GM21515 (cell line): Measurements from ENCODE around the gene MRPS34.

Experiments
- ATAC-seq: cut with Tn5 transposase; IDR thresholded peaks from one replicate; pipeline ENCODE4 v1.9.1; 2021; ENCODE audit not compliant: unreplicated experiment

MRPS34 gene

GRCh38 chr16:1782408-1783264, 9.7 kb upstream of the MRPS34 start, which contains the start of the genes NUBP2 and SPSB3:
Gene NUBP2 (plus strand): TSS chr16:1782960. CDS start chr16:1783021, 61 bp downstream.
Gene SPSB3 (minus strand): TSS chr16:1782571. CDS start chr16:1781483, 1,088 bp downstream.
- ATAC-seq: peak; percentile 81

DNA sequence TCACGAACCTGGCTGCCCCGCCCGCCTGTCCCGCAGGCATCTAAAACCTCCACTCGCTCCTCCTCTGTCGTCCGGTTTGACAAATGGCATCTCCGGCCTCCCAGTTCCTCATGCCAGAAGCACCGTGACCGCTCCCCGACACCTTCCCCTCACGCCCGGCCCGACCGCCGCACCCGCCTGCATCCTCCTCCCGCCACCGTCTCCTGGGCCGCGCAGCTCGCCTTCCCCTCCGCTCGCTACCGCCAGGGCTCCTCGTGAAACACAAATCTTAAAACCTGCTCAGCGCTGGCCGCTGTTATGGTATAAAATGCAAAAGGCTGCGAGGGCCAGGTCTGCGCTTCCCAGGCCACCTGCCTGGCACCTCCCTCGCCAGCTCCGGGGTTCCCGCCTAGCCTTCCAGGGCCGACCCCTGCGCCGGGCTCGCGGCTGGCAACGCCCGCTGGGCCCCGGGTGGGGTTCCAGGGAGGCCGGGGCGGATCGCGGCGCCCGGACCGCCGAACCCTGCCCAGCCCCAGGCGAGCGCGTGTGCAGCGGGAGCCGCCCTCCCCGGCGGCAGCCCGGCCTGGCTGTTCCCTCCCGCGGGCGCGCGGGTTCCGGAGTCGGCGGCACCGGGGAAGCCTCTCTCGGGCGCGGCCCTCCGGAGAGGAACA, 8.9 kb upstream of the MRPS34 start:
- peak; percentile 5 for ATAC-seq

- no peak for ATAC-seq
Measured at GRCh38 chr16:1781254-1781653, 8.3 kb upstream of the MRPS34 start.

- ATAC-seq: no peak
Measured at GRCh38 chr16:1780677-1781072, 7.7 kb upstream of the MRPS34 start.

DNA sequence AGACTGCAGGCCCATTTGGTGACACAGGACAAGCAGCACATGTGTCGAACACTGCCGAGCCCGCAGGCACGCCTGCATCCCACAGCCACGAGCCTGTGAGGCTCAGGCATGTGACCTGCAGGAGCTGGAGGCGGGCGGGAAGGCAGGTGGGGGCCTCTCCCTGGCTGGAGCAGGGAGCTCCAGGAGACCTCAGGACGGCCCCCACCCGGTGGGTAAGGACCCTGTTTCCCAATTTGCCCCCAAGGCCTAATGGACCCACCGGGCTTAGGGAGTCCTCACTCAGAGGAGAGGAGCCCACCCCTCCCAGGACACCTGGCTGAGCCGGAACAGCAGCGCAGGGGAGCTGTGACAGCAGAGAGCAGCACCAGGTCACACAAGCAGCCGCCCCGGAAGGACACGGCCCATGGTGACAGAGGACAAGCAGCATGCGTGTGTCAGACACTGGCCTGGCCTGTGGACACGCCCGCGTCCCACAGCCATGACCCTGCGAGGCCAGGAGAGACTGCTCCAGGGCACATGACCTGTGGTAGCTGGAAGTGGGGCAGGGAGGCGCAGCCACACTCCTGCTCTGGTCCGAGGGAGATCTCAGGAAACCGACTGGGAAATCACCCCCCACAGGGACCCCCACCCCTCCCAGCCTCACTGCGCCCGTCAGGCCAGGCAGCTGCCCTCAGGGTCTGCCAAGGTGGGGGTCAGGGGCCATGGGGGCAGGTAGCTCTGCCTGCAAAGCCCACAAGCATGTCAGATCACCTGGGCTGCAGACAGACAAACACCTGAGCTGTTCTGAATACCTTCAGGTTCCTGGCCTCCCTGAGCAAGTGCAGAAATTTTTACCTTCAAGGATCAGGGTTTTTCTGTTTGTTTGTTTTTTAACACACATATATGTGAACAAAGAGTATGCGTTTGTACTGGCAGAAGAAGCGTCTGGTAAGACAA, 7.1 kb upstream of the MRPS34 start:
- ATAC-seq: no peak

DNA sequence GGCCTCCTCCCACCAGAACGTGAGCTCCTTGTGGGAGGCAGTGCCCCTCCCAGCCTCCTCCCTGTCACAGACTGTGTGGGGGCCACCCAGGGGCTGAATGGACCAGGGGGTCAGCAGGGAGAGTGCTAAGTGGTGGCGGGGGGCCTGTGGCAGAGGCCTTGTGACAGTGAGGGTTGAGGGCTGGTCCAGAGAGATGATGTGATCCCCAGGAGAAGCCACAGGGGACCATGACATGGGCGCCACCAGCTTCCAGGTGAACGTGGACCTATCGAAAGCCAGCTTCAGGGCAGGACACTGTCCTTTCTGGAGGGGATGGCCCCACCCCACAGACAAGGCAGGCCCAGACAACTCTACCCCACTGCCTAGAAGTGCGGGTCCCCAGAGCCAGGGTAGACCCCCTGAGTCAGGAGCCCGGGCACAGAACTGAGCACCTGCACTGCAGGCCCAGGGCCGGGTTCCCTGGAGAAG, 6.3 kb upstream of the MRPS34 start:
- ATAC-seq: no peak

DNA sequence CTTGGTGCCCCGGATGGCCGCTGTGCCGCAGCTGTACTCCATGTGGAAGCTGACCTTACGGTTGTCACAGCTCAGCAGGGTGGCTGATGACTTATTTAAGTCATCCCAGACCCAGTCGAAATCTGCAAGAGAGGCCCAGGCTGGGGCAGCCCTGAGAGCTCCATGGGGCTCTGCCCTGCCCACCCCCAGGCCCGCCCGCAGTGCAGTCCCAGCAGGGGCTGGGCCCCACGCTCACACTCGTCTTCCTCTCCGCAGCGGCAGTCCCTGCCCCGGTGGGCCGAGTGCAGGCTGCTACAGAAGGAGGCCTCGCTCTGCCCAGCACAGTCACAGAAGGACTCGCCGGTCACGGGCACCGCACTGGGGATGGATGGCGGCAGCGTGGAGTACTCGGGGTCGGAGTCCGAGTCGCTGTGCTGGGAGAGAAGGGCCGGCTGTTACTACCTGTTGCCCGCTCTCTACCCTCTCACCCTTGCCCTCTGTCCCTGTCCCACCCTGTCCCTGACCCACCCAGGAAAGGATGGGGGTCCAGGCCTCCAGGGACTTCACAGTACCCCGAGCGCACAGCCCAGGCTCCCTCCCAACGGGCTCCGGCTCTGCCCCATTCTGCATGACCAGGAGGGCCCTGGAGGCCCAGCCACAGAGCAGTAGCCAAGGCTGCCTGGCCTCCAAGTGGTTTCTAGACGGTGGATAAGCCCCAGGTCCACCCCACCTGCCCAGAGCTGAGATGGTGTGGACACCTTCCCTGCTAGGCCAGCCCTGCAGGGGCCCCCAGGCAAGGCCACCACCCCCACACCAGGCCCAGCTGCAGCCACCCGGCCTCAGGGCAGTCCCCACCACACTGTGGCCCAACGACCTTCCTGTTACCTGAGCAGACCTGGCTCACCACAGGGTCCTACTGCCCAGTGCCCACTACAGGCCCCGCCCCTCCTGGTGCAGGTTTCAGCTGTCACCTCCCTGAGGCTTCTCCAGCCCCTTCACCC, 5.6 kb upstream of the MRPS34 start:
- ATAC-seq: no peak

DNA sequence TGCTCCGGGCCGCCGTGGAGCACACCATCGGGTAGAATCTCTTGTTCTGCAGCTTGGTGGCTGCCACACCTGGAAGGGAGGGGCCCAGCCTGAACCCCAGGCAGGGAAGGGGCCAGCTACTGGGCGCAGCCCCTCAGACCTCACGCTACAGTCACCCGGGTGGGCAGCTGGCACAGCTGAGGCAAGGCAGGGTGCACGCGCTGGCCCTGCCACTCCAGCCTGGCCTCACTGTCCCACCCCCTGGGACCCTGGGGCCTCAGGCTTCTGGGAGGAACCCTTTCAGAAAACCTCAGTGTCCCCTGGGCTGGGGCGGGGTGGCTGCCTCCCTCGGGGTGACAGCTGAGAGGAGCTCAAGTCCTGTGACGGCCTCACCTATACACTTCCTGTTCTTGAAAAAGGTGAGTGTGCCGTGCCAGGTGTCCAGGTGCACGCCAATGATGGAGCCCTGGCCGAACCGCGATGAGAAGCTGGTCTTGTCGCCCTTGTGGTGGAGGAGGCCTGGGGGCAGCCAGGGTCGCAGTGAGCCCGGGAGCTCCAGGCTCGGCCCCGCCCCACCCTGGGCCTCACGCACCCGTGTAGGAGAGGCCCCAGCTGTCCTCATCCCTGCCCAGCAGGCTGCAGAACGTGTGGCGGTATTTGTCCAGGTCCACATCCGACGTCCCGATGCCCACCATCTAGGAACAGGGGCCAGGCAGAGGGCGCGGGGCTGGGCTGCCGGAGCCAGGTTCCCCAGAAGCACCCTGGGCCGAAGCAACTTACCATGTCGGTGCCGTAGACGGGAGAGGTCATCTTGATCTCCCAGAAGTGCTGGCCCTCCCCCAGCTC, 4.7 kb upstream of the MRPS34 start:
- no peak for ATAC-seq

GRCh38 chr16:1776991-1777374, 4.0 kb upstream of the MRPS34 start:
- ATAC-seq: no peak

- no peak for ATAC-seq
Measured at GRCh38 chr16:1776672-1776955, 3.7 kb upstream of the MRPS34 start.

DNA sequence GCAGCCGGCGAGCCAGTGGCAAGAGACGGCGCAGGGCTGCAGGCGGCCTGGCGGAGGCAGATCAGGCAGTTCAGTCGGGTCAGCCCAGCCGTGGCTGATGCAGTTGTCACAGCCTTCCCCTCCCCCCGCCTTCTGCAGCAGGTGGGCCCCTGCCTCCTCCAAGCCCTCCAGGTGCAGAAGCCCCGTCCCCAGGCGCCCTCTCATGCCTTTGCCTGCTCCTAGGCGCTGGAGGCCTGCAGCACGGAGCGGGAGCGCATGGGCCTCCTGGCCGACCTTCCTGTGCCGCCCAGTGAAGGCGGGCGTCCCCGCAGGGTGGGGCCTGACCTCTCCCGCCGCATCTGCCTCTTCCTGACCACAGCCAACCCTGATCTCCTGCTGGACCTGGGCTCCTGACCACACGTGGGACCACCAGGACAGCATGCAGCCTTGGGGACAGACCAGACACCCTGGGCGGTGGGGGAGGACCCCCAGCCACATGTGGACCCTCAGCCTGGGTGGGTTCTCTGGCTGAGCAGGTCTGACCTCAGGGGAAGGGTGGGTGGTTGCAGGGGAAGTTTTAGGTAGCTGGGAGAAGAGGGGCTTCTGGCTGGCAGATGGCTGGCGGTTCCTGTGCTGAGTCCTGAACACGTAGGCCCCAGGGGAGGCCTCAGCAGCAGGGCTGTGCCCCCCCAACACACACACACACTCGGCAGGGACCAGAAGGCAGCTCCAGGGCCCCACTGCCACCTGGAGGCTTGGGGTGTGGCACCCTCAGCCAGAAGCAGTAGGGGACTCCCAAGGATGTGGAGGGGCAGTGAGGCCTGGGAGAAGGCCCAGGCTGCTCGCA, 3.1 kb upstream of the MRPS34 start:
- ATAC-seq: no peak

DNA sequence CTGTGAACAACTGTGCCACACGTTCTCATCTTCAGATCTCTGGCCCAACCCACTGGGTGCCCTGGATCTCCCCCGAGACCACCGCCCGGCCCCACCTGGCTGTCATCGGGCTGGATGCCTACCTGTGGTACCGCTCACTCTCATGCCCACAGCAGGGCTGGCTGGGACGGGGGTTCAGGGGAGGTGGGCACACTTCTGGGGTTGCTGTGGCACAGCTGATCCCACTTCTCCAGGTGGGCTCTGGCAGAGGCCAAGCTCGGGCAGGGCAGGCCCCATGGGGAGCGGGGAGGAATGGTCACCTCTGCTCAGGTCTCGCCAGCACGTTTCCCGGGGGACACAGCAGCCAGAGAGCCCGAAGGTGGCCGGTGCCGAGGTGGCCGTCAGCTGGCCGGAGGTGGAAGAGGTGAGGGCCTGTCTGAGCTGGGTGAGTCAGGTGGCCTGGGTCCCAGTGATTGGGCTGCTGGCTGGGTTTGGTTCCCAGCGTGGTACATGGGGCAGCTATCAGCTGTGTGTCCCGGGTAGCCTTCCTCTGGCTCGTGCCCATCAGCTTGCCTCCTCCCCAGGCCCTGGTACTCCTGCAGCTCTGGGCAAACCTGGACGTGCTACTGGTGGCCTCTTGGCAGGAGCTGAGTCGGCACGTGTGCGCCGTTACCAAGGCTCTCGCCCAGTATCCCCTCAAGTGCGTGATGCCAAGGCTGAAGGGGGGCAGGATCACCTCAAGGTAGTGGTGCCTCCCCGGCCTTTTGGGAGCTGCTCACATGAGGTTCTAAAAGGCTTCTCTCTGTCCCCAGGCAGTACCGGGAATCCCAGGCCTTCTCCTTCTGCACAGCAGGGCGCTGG, 2.3 kb upstream of the MRPS34 start:
- ATAC-seq: no peak

GRCh38 chr16:1774448-1774780, 1.5 kb upstream of the MRPS34 start:
- ATAC-seq: no peak

- ATAC-seq: peak; percentile 4
Measured at GRCh38 chr16:1773703-1774447, 941 bp upstream of the MRPS34 start.

DNA sequence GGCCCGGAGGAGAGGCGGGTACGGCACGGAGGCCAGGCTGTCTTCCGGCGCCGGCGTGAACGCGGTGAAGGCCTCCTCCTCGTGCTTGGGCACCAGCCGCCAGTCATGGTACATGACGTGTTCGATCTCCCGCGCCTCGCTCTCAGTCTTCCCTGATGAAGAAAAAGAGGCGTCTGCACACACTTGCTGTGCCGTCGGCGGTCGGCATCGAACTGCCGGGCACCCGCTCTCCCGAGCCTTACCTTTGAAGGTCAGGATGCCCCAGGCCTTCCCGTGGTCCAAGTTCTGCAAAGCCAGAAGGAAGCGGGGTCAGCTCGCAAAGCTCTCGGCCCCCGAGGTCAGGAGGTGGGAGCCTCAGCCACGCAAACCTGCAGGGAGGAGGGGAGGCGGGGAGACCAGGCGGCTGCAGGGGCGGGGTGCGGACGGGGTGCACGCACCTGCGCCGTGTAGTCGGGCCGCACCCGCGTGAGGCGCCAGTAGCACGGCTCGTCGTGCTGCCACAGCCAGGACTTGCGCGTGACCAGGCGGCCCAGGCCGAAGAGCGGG, 499 bp downstream of the MRPS34 start, which contains the start of gene EME2:
TSS of gene EME2 (plus strand) at position 449 of the 546 bp plus-strand sequence. CDS start 418 bp downstream, outside the sequence.
- peak; percentile 9 for ATAC-seq

- ATAC-seq: no peak
Measured at GRCh38 chr16:1771864-1772361, 1.0 kb downstream of the MRPS34 start.
